Measurements from ENCODE around the gene CIDEB. TPM values are rescaled to one million over a fixed set of nuclear protein-coding genes. Genes with fewer than 3 reads are reported as not detected.

CIDEB gene
- total RNA-seq, 4 donors from 2014 or later = 23.4 to 32.7 (median 31.7) TPM

DNA sequence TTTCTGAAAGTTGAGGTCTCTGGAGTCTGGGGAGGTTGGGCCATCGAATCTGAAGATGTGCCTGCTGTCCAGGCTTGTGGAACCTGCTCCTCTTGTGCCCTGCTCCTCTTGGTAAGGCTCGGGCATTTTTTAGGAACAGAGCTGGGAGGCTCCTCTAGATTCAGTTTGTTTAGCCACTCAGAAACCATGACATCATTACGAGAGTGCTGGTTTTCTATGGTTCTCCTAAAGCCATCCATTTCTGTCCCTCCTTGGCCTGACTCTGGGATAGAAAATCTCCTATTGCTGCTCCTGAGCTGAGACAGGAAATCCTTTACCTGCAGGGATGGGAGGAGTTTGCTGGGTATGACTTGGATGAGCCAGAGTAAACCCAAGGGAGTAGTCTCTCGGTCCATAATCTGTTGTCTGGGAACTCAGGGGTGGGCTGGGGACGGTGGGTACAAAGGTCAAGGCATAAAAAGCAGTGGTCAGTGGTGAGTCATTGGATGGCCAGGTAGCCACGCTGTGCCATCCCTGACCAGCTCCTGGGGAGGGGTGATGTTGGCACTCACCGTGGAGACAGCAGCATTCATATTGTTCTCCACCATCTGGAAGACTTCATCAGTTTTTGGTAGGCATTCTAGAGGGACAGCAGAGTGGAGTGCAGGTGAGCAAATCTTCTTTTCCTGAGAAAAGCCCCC lies 29.5 kb upstream of the CIDEB start:
- 84% methylated on average over 6 of the region's 7 CpGs for WGBS
- Histone ChIP-seq H3K27me3 (peaks cover 9% of the 10 kb centered on the region), H3K4me1 (peaks cover 63% of the 10 kb centered on the region), H3K27ac (no peak overlapping the region), H3K4me3 (no peak overlapping the region), H3K9me3 (no peaks in the 10 kb centered on the region), H3K36me3 (peaks cover 20% of the 10 kb centered on the region)
- TF ChIP-seq POLR2AphosphoS5 (IDR thresholded peaks at IDR 0.05) (no peak), EP300 (IDR thresholded peaks at IDR 0.05) (no peak), POLR2A (IDR thresholded peaks at IDR 0.05) (no peak)
- TF ChIP-seq, protein P1, sequence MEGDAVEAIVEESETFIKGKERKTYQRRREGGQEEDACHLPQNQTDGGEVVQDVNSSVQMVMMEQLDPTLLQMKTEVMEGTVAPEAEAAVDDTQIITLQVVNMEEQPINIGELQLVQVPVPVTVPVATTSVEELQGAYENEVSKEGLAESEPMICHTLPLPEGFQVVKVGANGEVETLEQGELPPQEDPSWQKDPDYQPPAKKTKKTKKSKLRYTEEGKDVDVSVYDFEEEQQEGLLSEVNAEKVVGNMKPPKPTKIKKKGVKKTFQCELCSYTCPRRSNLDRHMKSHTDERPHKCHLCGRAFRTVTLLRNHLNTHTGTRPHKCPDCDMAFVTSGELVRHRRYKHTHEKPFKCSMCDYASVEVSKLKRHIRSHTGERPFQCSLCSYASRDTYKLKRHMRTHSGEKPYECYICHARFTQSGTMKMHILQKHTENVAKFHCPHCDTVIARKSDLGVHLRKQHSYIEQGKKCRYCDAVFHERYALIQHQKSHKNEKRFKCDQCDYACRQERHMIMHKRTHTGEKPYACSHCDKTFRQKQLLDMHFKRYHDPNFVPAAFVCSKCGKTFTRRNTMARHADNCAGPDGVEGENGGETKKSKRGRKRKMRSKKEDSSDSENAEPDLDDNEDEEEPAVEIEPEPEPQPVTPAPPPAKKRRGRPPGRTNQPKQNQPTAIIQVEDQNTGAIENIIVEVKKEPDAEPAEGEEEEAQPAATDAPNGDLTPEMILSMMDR (IDR thresholded peaks at IDR 0.05) = no peak
- DNase-seq (ENCODE audit: low spot score in 2 of 2) = peak in 1 of 2 donors; percentile 38

DNA sequence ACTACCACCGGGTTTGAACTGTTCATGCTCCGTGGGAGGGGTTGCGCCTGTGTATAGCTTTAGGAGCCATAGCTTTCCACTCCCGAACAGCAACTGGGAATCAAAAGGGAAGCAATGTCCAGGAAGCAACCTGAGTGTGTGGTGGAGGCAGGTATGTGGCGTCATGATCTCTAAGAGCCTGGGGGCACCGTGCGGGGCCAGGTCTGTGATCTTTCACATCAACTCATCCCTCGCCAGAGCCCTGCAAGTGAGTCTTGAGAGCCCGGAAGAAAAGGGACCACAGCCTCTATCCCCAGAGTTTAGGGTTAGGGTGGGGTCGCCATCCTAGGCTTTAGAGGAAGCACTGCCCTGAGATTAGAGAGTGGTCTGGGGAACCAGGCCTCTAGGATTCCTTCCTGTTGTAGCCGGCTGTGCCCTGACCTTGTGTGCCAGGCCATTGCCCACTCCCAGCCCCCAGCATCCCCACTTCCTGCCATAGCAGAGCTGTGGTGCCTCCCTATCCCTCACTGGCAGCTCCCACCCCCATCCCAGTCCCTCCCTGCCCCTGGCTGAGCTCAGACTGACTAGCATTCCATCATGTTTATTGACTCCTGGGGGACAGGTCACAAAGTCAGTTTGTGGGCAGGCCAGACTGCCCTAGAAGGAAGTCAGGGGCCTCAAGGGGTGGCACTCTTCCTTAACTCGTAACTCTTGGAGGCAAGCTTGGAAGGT lies 27.8 kb upstream of the CIDEB start:
- Histone ChIP-seq H3K27me3 (peaks cover 9% of the 10 kb centered on the region), H3K4me3 (peak overlapping the region; percentile 46), H3K4me1 (peaks cover 71% of the 10 kb centered on the region), H3K27ac (peak overlapping the region; percentile 77), H3K36me3 (peaks cover 20% of the 10 kb centered on the region), H3K9me3 (no peaks in the 10 kb centered on the region)
- TF ChIP-seq POLR2AphosphoS5 (IDR thresholded peaks at IDR 0.05) (no peak), EP300 (IDR thresholded peaks at IDR 0.05) (no peak), POLR2A (IDR thresholded peaks at IDR 0.05) (no peak)
- TF ChIP-seq, protein P1 (IDR thresholded peaks at IDR 0.05) = no peak
- 70% methylated on average over 8 of the region's 12 CpGs for WGBS
- DNase-seq (ENCODE audit: low spot score in 2 of 2) = peak in 1 of 2 donors; percentile 69

DNA sequence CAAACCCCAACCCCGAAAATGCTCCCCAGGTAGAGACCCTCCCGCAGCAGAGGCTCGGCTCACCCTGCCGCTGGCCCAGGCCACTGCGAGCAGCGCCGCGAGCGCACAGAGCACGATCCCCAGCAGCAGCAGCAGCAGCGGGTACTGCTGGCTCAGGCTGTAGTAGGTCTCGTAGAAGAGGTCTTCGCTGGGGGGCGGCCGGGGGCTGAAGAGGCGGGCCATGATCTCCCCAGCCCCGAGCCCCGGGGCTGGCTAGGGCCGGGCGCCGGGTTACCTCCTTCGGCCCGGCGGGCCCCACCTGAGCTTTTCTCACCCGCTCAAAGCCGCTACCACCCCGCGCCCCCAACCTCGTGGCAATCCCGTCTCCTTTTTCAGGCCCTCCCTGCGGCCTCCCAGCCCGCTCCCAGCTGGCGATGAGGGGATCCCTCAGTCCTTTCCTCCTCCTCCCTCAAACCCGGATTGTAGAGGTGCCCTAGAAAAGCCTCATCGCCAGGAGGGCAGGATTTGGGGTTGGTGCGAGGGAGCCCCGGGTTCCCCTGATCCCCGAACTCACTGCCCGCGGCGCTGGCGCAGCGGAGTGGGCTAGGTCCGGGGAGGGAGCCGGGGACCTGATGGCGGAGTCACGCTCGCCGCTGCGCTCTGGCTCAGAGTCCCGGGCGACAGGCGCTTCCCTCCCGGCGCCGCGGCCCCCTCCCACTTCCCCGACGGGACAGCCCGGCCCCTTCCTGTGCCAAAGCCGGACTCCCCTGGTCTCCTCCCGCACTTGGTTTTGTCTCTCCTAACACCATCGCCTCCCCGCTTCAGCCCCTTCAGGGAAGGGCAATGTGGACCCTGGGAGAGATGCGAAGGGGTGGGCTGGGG lies 26.9 kb upstream of the CIDEB start, which contains the start of gene ADCY4:
TSS of gene ADCY4 (minus strand) at position 641 of the 861 bp plus-strand sequence. CDS start at position 222, 419 bp downstream.
- TF ChIP-seq, protein P1 (IDR thresholded peaks at IDR 0.05) = peak in 1 of 2 donors; percentile 1
- TF ChIP-seq EP300 (IDR thresholded peaks at IDR 0.05) = no peak
- DNase-seq (ENCODE audit: low spot score in 2 of 2) = peak in 1 of 2 donors; percentile 64
- 13% methylated on average over 14 of the region's 65 CpGs for WGBS

DNA sequence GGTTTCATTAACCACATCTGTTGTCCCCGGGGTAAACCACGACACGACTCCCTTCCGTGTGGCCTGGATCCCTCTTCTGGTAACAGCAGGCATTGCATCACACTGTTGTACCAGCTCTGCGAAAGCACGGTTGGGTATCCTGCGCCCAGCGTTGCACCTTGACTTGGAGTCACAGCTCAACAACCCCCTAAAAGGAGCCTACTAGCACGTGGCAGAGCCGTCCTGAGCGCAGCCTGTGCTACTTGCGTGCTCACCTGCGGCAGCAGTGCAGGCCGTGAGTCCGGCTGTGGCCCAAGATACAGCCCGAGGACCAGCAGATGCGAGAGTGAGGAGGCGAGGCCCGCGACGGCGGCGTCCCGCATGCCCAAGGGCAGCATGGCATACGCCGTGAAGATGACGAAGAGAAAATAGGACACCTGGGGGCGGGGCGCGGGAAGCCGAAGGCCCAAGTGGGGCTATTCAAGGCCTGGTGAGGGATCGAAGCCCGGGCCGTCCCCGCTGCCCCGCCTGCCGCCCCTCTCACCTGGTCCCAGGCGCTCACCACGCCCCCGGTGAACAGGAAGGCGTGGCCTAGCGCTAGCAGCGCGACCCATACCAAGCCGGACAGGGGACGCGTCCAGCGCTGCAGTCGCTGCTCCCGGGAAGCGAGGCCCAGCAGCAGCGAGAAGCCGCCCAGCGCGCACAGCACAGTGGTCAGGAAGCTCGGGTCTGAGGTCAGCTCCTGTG lies 24.7 kb upstream of the CIDEB start:
- peaks cover 14% of the 10 kb centered on the region for H3K36me3 ChIP-seq
- H3K27me3 ChIP-seq = peaks cover 9% of the 10 kb centered on the region
- TF ChIP-seq, protein P1 (IDR thresholded peaks at IDR 0.05) = peak; percentile 73 to 77
- no peak for TF ChIP-seq POLR2AphosphoS5 (IDR thresholded peaks at IDR 0.05)
- DNase-seq (ENCODE audit: low spot score in 2 of 2) = peak in 1 of 2 donors; percentile 89
- H3K4me1 ChIP-seq = peaks cover 55% of the 10 kb centered on the region
- WGBS = 5% methylated on average over 31 of the region's 56 CpGs
- no peak overlapping the region for H3K27ac ChIP-seq
- H3K9me3 ChIP-seq = no peaks in the 10 kb centered on the region
- H3K4me3 ChIP-seq = peak overlapping the region; percentile 28

More for the DNA sequence above, 26.9 kb upstream of the CIDEB start, which contains the start of gene ADCY4:
- Histone ChIP-seq H3K27ac (peak within 1 kb of the TSS; percentile 77), H3K4me1 (peaks cover 66% of the 10 kb centered on the region), H3K4me3 (peak within 1 kb of the TSS; percentile 46), H3K36me3 (peaks cover 20% of the 10 kb centered on the region), H3K9me3 (no peaks in the 10 kb centered on the region), H3K27me3 (peaks cover 9% of the 10 kb centered on the region)
